GM23338 (cell line): ENCODE data around the gene GAPDHS. TPM values are rescaled to one million over a fixed set of nuclear protein-coding genes. Genes with fewer than 3 reads are reported as not detected.
A peak's percentile ranks its signal among the peaks of the same experiment; 100 is the strongest.

Experiments used
- ATAC-seq: fragments of 200-7000 bp; cut with Tn5 transposase; 3 replicates; pipeline ENCODE4 v1.9.1; 2020
- DNase-seq: peaks from one replicate; pipeline ENCODE4 v3.0.0-alpha.2; 2015; ENCODE audit warnings: low spot score
- H2AFZ ChIP-seq: fragments of 200-600 bp; sonication (generic); 2 replicates; pipeline ENCODE4 v1.8.0; 2016; ENCODE audit warnings: antibody characterized with exemption, mild to moderate bottlenecking, moderate library complexity
- H3F3A ChIP-seq: fragments of 200-600 bp; sonication (generic); replicated peaks from 2 replicates; pipeline ENCODE4 v1.8.0; 2017; ENCODE audit warnings: antibody characterized with exemption, mixed run types, low read depth
- H3K27ac ChIP-seq: fragments of 200-600 bp; sonication (generic); 2 replicates; pipeline ENCODE4 v1.6.1; 2016; ENCODE audit warnings: low read depth
- H3K27me3 ChIP-seq: fragments of 200-600 bp; sonication (generic); 2 replicates; pipeline ENCODE4 v1.8.0; 2016; ENCODE audit warnings: mild to moderate bottlenecking, mixed run types, moderate library complexity; ENCODE audit not compliant: insufficient read depth
- H3K36me3 ChIP-seq: fragments of 200-600 bp; sonication (generic); 2 replicates; pipeline ENCODE4 v1.8.0; 2016; ENCODE audit warnings: mild to moderate bottlenecking; ENCODE audit not compliant: insufficient read depth
- H3K4me1 ChIP-seq: fragments of 200-600 bp; sonication (generic); 2 replicates; pipeline ENCODE4 v1.8.0; 2016; ENCODE audit warnings: mild to moderate bottlenecking, moderate library complexity; ENCODE audit not compliant: insufficient read depth
- H3K4me2 ChIP-seq: fragments of 200-600 bp; sonication (generic); 2 replicates; pipeline ENCODE4 v1.7.1; 2017; ENCODE audit warnings: mixed run types
- H3K4me3 ChIP-seq: fragments of 200-600 bp; sonication (generic); 2 replicates; pipeline ENCODE4 v1.6.1; 2016; ENCODE audit warnings: mixed run types
- H3K79me2 ChIP-seq: fragments of 200-600 bp; sonication (generic); replicated peaks from 2 replicates; pipeline ENCODE4 v1.8.0; 2017; ENCODE audit warnings: mild to moderate bottlenecking; ENCODE audit not compliant: insufficient read depth
- H3K9me2 ChIP-seq: fragments of 200-600 bp; sonication (generic); 2 replicates; pipeline ENCODE4 v1.8.0; 2017; ENCODE audit not compliant: insufficient read depth
- H4K20me1 ChIP-seq: fragments of 200-600 bp; sonication (generic); replicated peaks from 2 replicates; pipeline ENCODE4 v1.8.0; 2017; ENCODE audit warnings: mild to moderate bottlenecking; ENCODE audit not compliant: insufficient read depth
- H3K27ac Mint-ChIP-seq: 2 replicates; pipeline ENCODE4 v1.8.0; 2020; ENCODE audit warnings: inconsistent platforms, mild to moderate bottlenecking, moderate library complexity, mixed read lengths
- H3K27me3 Mint-ChIP-seq: 3 replicates; pipeline ENCODE4 v1.8.0; 2022; ENCODE audit warnings: low read depth, mild to moderate bottlenecking, moderate library complexity, mixed read lengths, inconsistent platforms; ENCODE audit not compliant: insufficient read depth, poor library complexity
- H3K36me3 Mint-ChIP-seq: 3 replicates; pipeline ENCODE4 v1.8.0; 2021; ENCODE audit warnings: low read depth, mild to moderate bottlenecking, inconsistent platforms, moderate library complexity, mixed read lengths
- H3K4me1 Mint-ChIP-seq: 3 replicates; pipeline ENCODE4 v1.8.0; 2020; ENCODE audit warnings: mild to moderate bottlenecking, inconsistent platforms, mixed read lengths
- H3K4me3 Mint-ChIP-seq: 3 replicates; pipeline ENCODE4 v1.8.0; 2021; ENCODE audit warnings: moderate library complexity, mild to moderate bottlenecking, inconsistent platforms, mixed read lengths
- H3K9me3 Mint-ChIP-seq: 3 replicates; pipeline ENCODE4 v1.8.0; 2020; ENCODE audit warnings: moderate library complexity, mild to moderate bottlenecking, inconsistent platforms, mixed read lengths
- CREB1 ChIP-seq: fragments of 250-450 bp; sonication (Bioruptor Pico); IDR thresholded peaks from 2 replicates; pipeline ENCODE4 v1.5.0; 2020; ENCODE audit warnings: low read depth, mild to moderate bottlenecking, moderate library complexity
- EZH2 ChIP-seq: fragments of 200-600 bp; sonication (generic); IDR thresholded peaks from one replicate; pipeline ENCODE4 v1.8.0; 2017; ENCODE audit warnings: antibody characterized with exemption, mild to moderate bottlenecking, low read depth; ENCODE audit not compliant: unreplicated experiment
- JUNB ChIP-seq: IDR thresholded peaks from one replicate; pipeline ENCODE4 v1.6.1; 2016; ENCODE audit warnings: antibody characterized with exemption; ENCODE audit not compliant: unreplicated experiment
- ZNF331 ChIP-seq: fragments of 250-450 bp; sonication (Bioruptor Pico); IDR thresholded peaks from 2 replicates; pipeline ENCODE4 v1.5.0; 2020; ENCODE audit warnings: low read depth, mild to moderate bottlenecking, moderate library complexity
- polyA plus RNA-seq: library from polyadenylated mRNA; unstranded; fragments of >200 nt; fragmentation: Nextera tagmentation; extraction: Ambion mirVana; gene quantifications from 2 replicates; pipeline ENCODE4 v1.2.1, GENCODE V29; 2016
- total RNA-seq: library from RNA; depleted of rRNA; stranded (reverse); fragments of >200 nt; shearing (Covaris generic); gene quantifications from 2 replicates; pipeline ENCODE4 v1.2.3, GENCODE V29; 2014
- TF ChIP-seq, protein P1 (sequence below): fragments of 250-450 bp; sonication (Bioruptor Pico); IDR thresholded peaks from 2 replicates; pipeline ENCODE4 v1.5.0; 2020; ENCODE audit warnings: mild to moderate bottlenecking, moderate library complexity
- TF ChIP-seq, protein P2 (sequence below), 2 experiments: fragments of 200-600 bp in 1 of 2; sonication (generic) in 1 of 2; conservative IDR thresholded peaks; 2 replicates each; pipeline versions ENCODE4 v1.5.1 to v1.6.1; 2016 to 2017; ENCODE audit warnings: antibody characterized with exemption in 2 of 2, low read depth in 2 of 2, mild to moderate bottlenecking in 2 of 2, moderate library complexity in 1 of 2
- TF ChIP-seq, protein P3 (sequence below): IDR thresholded peaks from one replicate; pipeline ENCODE4 v1.6.1; 2018; ENCODE audit warnings: antibody characterized with exemption; ENCODE audit not compliant: unreplicated experiment

Gene GAPDHS
- total and polyA plus RNA-seq, 2 experiments from 2014 or later, result not detected

DNA sequence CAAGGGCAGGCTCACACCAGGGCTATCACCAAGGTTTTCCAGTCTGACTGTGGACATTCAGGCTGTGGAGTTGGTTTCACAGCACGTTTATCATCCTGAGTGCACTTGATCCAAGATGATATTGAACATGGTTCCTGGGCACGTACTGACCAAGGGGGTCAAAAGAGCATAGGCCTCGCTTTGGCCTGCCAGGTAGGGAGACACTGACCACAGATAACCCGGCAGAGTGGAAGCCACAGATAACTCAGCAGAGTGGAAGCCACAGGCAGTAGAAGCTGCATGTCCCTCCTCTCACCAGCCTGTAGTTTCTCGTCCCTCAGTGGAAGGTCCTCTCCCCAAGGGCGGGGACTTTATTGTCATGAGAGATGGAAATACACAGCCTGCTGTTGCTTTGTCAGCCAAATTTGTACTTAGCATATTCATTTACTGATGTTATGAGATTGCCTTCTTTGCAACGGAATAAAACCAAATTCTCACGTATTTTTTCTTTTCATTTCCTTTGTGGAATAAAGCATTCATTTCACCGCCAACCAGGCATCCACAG is 34.2 kb upstream of the GAPDHS start (continued):
- TF ChIP-seq, protein P1, sequence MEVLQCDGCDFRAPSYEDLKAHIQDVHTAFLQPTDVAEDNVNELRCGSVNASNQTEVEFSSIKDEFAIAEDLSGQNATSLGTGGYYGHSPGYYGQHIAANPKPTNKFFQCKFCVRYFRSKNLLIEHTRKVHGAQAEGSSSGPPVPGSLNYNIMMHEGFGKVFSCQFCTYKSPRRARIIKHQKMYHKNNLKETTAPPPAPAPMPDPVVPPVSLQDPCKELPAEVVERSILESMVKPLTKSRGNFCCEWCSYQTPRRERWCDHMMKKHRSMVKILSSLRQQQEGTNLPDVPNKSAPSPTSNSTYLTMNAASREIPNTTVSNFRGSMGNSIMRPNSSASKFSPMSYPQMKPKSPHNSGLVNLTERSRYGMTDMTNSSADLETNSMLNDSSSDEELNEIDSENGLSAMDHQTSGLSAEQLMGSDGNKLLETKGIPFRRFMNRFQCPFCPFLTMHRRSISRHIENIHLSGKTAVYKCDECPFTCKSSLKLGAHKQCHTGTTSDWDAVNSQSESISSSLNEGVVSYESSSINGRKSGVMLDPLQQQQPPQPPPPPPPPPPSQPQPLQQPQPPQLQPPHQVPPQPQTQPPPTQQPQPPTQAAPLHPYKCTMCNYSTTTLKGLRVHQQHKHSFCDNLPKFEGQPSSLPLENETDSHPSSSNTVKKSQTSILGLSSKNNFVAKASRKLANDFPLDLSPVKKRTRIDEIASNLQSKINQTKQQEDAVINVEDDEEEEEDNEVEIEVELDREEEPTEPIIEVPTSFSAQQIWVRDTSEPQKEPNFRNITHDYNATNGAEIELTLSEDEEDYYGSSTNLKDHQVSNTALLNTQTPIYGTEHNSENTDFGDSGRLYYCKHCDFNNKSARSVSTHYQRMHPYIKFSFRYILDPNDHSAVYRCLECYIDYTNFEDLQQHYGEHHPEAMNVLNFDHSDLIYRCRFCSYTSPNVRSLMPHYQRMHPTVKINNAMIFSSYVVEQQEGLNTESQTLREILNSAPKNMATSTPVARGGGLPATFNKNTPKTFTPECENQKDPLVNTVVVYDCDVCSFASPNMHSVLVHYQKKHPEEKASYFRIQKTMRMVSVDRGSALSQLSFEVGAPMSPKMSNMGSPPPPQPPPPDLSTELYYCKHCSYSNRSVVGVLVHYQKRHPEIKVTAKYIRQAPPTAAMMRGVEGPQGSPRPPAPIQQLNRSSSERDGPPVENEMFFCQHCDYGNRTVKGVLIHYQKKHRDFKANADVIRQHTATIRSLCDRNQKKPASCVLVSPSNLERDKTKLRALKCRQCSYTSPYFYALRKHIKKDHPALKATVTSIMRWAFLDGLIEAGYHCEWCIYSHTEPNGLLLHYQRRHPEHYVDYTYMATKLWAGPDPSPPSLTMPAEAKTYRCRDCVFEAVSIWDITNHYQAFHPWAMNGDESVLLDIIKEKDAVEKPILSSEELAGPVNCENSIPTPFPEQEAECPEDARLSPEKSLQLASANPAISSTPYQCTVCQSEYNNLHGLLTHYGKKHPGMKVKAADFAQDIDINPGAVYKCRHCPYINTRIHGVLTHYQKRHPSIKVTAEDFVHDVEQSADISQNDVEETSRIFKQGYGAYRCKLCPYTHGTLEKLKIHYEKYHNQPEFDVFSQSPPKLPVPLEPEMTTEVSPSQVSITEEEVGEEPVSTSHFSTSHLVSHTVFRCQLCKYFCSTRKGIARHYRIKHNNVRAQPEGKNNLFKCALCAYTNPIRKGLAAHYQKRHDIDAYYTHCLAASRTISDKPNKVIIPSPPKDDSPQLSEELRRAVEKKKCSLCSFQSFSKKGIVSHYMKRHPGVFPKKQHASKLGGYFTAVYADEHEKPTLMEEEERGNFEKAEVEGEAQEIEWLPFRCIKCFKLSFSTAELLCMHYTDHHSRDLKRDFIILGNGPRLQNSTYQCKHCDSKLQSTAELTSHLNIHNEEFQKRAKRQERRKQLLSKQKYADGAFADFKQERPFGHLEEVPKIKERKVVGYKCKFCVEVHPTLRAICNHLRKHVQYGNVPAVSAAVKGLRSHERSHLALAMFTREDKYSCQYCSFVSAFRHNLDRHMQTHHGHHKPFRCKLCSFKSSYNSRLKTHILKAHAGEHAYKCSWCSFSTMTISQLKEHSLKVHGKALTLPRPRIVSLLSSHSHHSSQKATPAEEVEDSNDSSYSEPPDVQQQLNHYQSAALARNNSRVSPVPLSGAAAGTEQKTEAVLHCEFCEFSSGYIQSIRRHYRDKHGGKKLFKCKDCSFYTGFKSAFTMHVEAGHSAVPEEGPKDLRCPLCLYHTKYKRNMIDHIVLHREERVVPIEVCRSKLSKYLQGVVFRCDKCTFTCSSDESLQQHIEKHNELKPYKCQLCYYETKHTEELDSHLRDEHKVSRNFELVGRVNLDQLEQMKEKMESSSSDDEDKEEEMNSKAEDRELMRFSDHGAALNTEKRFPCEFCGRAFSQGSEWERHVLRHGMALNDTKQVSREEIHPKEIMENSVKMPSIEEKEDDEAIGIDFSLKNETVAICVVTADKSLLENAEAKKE (CRISPR knock-in tag), result no peak
- TF ChIP-seq EZH2 (no peak), JUNB (no peak), CREB1 (CRISPR knock-in tag) (no peak)
- TF ChIP-seq, protein P2, sequence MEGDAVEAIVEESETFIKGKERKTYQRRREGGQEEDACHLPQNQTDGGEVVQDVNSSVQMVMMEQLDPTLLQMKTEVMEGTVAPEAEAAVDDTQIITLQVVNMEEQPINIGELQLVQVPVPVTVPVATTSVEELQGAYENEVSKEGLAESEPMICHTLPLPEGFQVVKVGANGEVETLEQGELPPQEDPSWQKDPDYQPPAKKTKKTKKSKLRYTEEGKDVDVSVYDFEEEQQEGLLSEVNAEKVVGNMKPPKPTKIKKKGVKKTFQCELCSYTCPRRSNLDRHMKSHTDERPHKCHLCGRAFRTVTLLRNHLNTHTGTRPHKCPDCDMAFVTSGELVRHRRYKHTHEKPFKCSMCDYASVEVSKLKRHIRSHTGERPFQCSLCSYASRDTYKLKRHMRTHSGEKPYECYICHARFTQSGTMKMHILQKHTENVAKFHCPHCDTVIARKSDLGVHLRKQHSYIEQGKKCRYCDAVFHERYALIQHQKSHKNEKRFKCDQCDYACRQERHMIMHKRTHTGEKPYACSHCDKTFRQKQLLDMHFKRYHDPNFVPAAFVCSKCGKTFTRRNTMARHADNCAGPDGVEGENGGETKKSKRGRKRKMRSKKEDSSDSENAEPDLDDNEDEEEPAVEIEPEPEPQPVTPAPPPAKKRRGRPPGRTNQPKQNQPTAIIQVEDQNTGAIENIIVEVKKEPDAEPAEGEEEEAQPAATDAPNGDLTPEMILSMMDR (conservative IDR thresholded peaks at IDR 0.05; ENCODE audit: low read depth in 2 of 2), result no peak

DNA sequence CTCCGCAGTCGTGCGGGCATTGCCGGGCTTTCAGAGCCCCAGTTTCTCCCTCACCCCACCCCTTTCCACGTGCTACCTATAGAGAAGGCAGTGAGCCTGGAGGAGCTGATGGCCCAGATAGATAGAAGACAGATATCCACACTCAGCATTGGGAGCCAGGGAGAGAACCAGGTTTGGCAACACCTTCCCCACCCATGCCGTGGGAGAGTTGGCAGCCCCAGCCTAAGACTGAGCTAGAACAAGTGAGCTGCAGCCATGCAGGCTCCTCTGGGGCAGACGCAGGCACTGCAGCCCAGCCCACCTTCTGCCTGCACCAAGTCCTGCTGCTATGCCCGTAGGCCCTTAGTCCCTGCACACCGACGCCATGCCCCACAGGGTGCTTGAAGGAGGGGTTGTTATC is 32.6 kb upstream of the GAPDHS start:
- H3K79me2 ChIP-seq, result no peaks in the 10 kb centered on the region
- peaks cover 24% of the 10 kb centered on the region for H3K36me3 ChIP-seq
- peaks cover 13% of the 10 kb centered on the region for H4K20me1 ChIP-seq
- H3K9me2 ChIP-seq, result no peaks in the 10 kb centered on the region
- no peak overlapping the region for H3K27ac ChIP-seq
- H3K4me1 ChIP-seq, result no peaks in the 10 kb centered on the region
- no peak for TF ChIP-seq ZNF331 (CRISPR knock-in tag)
- no peak for TF ChIP-seq JUNB
- TF ChIP-seq, protein P3, sequence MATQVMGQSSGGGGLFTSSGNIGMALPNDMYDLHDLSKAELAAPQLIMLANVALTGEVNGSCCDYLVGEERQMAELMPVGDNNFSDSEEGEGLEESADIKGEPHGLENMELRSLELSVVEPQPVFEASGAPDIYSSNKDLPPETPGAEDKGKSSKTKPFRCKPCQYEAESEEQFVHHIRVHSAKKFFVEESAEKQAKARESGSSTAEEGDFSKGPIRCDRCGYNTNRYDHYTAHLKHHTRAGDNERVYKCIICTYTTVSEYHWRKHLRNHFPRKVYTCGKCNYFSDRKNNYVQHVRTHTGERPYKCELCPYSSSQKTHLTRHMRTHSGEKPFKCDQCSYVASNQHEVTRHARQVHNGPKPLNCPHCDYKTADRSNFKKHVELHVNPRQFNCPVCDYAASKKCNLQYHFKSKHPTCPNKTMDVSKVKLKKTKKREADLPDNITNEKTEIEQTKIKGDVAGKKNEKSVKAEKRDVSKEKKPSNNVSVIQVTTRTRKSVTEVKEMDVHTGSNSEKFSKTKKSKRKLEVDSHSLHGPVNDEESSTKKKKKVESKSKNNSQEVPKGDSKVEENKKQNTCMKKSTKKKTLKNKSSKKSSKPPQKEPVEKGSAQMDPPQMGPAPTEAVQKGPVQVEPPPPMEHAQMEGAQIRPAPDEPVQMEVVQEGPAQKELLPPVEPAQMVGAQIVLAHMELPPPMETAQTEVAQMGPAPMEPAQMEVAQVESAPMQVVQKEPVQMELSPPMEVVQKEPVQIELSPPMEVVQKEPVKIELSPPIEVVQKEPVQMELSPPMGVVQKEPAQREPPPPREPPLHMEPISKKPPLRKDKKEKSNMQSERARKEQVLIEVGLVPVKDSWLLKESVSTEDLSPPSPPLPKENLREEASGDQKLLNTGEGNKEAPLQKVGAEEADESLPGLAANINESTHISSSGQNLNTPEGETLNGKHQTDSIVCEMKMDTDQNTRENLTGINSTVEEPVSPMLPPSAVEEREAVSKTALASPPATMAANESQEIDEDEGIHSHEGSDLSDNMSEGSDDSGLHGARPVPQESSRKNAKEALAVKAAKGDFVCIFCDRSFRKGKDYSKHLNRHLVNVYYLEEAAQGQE, result no peak
- peaks cover 11% of the 10 kb centered on the region; the same call in 1 of the 2 replicates for H3F3A ChIP-seq
- no peak overlapping the region for H3K4me3 ChIP-seq
- no peak overlapping the region for H2AFZ ChIP-seq
- peaks cover 86% of the 10 kb centered on the region for H3K36me3 Mint-ChIP-seq
- H3K4me2 ChIP-seq, result no peak overlapping the region
- H3K4me3 Mint-ChIP-seq, result no peak overlapping the region
- H3K4me1 Mint-ChIP-seq, result peaks cover 19% of the 10 kb centered on the region
- ATAC-seq, result no peak
- no peaks in the 10 kb centered on the region for H3K27me3 ChIP-seq
- no peaks in the 10 kb centered on the region for H3K9me3 Mint-ChIP-seq
- H3K27ac Mint-ChIP-seq, result peak overlapping the region; percentile 71; the same call in 1 of the 2 replicates
- no peak for DNase-seq
- H3K27me3 Mint-ChIP-seq, result peaks cover 18% of the 10 kb centered on the region
